Neuron (in vitro differentiated cells): Measurements from ENCODE around the gene TBX1.

ENCODE experiments used
- H2AFZ ChIP-seq: one replicate; pipeline ENCODE4 v1.6.1; 2013; ENCODE audit warnings: low read depth, mild to moderate bottlenecking, inconsistent platforms, low read length, moderate library complexity
- H3K27me3 ChIP-seq: one replicate; pipeline ENCODE4 v1.6.1; 2013; ENCODE audit warnings: low read length; ENCODE audit not compliant: insufficient read depth
- H3K36me3 ChIP-seq: one replicate; pipeline ENCODE4 v1.6.1; 2013; ENCODE audit warnings: low read length; ENCODE audit not compliant: insufficient read depth
- H3K4me1 ChIP-seq: one replicate; pipeline ENCODE4 v1.6.1; 2013; ENCODE audit warnings: low read length; ENCODE audit not compliant: insufficient read depth
- H3K4me3 ChIP-seq: 2 replicates; pipeline ENCODE4 v1.5.1; 2013; ENCODE audit warnings: mild to moderate bottlenecking, low read length, moderate library complexity
- H3K9me3 ChIP-seq: one replicate; pipeline ENCODE4 v1.6.1; 2013; ENCODE audit warnings: low read length

TBX1 gene

DNA sequence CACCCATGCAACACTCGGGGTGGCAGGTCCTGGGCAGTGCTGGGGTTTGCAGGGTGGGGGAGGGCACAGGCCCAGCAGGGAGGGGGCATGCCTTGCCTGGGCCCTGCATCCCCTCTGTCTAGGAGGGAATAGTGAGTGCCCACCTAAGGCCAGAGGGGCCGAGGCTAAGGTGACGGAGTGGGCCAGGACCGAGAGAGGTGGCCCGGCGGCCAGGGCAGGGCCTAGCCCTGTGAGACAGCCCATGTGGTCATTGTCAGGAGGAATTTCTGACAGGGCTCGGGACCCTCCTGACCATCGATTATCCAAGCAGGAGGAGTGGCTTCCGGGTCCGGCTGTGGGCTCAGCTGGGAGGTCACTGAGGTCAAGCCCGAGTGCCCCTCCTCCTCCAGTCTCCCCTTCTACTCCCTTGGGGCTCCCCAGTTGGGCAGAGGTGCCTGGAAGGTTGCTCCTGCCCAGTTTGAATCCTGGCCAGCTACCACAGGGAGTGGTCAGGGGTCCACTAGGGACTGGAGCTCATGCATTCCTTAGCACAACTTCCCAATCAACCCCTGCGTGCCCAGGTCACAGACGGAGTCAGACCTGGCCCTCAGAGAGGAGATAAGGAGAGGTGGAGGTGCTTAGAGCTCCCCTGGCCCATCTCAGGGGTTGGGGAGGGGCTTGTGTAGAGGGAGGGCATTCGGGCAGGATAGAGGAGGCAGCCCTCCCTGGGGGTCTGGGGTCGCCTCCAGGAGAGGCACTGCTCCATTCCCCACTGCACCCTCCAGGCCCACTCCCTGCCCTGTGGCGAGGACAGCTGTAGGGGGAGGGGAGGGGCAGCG lies 22.5 kb upstream of the TBX1 start:
- H3K27me3 ChIP-seq, result peaks cover 61% of the 10 kb centered on the region
- no peak overlapping the region for H2AFZ ChIP-seq
- no peaks in the 10 kb centered on the region for H3K36me3 ChIP-seq
- H3K4me3 ChIP-seq, result no peak overlapping the region
- peaks cover 2% of the 10 kb centered on the region for H3K4me1 ChIP-seq
- H3K9me3 ChIP-seq, result no peaks in the 10 kb centered on the region

DNA sequence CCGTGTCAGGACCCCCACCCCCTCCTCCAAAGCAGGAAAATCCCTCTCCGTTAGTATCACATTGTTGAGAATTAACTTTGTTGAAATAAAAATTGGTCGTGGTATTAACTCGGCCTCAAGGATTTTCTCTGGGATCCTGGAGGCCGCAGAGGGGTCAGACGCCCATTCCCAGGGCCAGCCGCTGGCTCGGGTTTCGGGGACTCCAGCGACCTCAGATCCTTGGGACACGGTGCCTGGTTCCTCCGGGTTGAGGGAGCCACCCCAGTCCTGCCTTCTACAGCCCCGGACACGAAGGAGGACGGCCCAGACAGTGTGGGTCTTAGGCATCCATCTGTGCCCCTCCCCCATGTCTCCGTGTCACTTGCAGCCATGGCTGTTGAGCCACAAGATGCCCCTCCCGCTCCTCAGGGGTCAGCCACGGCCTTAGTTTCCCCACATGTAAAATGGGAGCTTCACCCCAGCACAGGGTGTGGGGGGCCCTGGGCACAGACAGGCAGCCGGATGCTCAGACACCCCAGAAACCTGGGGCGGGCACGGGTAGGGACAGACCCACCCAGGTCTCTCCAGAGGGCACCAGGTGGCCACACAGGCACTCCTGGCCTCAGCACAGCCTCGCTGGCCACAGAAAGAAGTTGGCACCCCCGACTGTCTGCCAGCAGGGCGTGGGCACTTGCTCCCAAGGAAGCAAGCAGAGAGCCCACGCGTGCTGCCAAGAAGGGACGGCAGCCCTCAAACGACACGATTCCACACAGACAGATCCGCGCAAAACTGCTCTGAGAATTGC lies 21.7 kb upstream of the TBX1 start:
- Histone ChIP-seq H3K4me3 (no peak overlapping the region), H3K36me3 (no peaks in the 10 kb centered on the region), H3K27me3 (peaks cover 61% of the 10 kb centered on the region), H3K9me3 (no peaks in the 10 kb centered on the region), H3K4me1 (peaks cover 2% of the 10 kb centered on the region), H2AFZ (no peak overlapping the region)

- H3K27me3 ChIP-seq, result peaks cover 62% of the 10 kb centered on the region
- no peak overlapping the region for H2AFZ ChIP-seq
- H3K36me3 ChIP-seq, result no peaks in the 10 kb centered on the region
- H3K4me1 ChIP-seq, result peaks cover 2% of the 10 kb centered on the region
- H3K9me3 ChIP-seq, result no peaks in the 10 kb centered on the region
- H3K4me3 ChIP-seq, result no peak overlapping the region
Measured at GRCh38 chr22:19739448-19739895, 21.1 kb upstream of the TBX1 start.

DNA sequence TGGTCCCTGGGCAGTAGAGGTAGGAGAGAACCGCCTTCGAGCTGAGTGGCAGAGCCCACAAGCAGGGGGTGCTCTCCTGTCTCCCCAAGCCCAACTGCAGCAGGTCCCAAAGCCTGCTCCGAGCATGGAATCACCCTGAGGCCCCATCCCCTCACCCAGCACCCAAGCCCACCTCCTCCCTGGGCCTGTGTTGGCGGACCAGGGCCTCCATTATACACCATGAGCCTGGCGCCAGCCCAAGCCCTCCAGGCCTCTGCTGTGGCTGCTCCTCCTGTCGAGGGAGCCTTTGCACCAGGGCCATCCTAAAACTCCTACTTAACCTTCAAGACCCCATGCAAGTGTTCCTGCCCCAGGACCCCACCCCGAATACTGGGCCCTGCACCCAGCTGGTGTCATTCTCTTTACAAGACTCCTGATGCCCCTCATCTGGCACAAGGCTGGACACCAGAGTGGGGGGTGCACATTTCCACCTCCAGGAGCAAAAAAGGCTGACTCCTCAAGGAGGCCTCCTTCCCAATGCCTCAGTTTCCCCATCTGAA lies 20.6 kb upstream of the TBX1 start:
- Histone ChIP-seq H2AFZ (no peak overlapping the region), H3K27me3 (peaks cover 59% of the 10 kb centered on the region), H3K36me3 (no peaks in the 10 kb centered on the region), H3K4me3 (no peak overlapping the region), H3K4me1 (peaks cover 2% of the 10 kb centered on the region), H3K9me3 (no peaks in the 10 kb centered on the region)

GRCh38 chr22:19740586-19740985 lies 20.0 kb upstream of the TBX1 start:
- H3K27me3 ChIP-seq, result peaks cover 53% of the 10 kb centered on the region
- H3K36me3 ChIP-seq, result no peaks in the 10 kb centered on the region
- H3K9me3 ChIP-seq, result no peaks in the 10 kb centered on the region
- H3K4me1 ChIP-seq, result peaks cover 2% of the 10 kb centered on the region
- no peak overlapping the region for H3K4me3 ChIP-seq
- H2AFZ ChIP-seq, result no peak overlapping the region

DNA sequence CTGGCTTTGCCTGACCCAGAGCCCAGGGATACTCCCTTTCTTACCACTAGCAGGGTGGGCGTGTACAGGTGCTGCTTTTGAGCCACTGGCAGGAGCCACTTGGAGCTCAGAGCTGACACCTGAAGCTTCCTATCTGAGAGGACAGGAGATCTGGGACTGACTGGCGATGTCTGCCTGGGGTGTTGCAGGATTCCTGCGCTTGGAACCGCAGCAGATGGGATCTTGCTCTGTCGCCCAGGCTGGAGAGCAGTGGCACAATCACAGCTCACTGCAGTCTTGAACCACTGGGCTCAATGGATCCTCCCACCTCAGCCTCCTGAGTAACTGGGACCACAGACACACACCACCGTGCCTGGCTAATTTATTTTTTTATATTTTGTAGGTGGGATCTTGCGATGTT lies 19.5 kb upstream of the TBX1 start:
- Histone ChIP-seq H3K36me3 (no peaks in the 10 kb centered on the region), H3K4me3 (no peak overlapping the region), H2AFZ (no peak overlapping the region), H3K27me3 (peaks cover 53% of the 10 kb centered on the region), H3K4me1 (peaks cover 2% of the 10 kb centered on the region), H3K9me3 (no peaks in the 10 kb centered on the region)

DNA sequence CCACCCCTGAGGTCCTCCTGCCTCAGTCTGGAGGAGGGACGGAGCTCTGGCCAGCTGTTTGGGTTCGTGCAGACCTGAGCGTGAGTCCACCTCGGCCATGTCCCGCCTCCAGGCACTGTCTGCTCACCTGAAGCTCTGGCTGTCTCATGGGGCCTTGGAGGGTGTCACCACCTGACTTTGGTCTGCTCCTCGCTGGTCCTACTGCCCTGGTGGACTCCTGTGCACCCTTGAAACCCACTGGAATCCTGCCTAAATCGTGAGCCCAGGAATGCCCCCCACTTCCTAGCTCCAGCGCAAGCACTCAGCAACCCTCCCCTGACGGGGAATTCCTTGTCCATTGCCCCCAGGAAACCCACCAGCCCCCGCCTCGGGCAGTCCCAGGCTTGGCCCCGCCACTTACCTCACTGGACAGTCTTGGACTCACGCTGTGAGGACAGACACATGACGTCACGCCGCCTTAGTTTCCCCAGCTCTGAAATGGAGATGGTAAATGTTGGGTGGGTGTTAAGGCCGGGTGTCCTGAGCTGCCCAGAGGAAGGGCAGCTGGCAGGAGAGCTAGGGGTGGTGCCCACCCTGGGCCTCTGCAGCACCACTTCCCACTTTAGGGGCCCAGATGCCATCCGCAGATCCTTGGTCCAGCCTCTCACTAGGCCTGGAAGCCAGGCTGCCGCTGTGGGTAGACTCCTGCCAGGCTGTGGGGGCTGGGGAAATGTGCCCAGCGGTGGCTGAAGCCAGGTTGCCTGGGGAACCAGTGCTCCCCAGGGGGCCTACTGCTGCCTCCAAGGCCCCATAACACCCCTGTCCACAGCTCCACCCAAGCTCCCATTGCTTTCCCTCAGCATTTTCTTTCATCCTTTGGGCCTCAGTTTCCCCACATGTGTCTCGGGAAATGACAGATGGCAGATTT lies 18.2 kb upstream of the TBX1 start:
- Histone ChIP-seq H3K4me3 (no peak overlapping the region), H3K4me1 (peaks cover 2% of the 10 kb centered on the region), H3K36me3 (no peaks in the 10 kb centered on the region), H3K27me3 (peaks cover 51% of the 10 kb centered on the region), H2AFZ (no peak overlapping the region), H3K9me3 (no peaks in the 10 kb centered on the region)

GRCh38 chr22:19743081-19743480 lies 17.5 kb upstream of the TBX1 start:
- no peak overlapping the region for H3K4me3 ChIP-seq
- no peaks in the 10 kb centered on the region for H3K9me3 ChIP-seq
- H3K27me3 ChIP-seq, result peaks cover 52% of the 10 kb centered on the region
- no peaks in the 10 kb centered on the region for H3K36me3 ChIP-seq
- no peak overlapping the region for H2AFZ ChIP-seq
- no peaks in the 10 kb centered on the region for H3K4me1 ChIP-seq

DNA sequence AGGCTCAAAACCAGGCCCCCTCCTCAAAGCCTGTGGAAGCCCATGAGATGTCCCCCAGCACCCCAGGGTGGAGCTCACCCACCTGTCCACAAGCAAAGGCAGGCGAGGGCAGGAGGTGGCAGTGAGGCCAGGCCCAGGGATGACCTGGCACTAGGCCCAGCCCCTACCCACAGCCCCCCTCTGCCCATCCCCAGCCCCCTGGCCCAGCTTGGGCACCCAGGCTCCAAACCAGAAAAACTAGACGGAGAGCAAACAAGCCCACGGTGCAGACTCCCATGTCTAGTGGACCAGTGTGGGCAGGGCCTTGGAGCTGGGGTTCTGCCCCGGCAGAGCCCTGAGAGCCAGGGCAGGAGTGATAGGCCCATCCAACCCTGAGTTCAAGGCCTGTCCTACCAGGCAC lies 16.9 kb upstream of the TBX1 start:
- H3K36me3 ChIP-seq, result no peaks in the 10 kb centered on the region
- no peaks in the 10 kb centered on the region for H3K9me3 ChIP-seq
- H3K4me3 ChIP-seq, result no peak overlapping the region
- H3K27me3 ChIP-seq, result peaks cover 56% of the 10 kb centered on the region
- no peaks in the 10 kb centered on the region for H3K4me1 ChIP-seq
- no peak overlapping the region for H2AFZ ChIP-seq

DNA sequence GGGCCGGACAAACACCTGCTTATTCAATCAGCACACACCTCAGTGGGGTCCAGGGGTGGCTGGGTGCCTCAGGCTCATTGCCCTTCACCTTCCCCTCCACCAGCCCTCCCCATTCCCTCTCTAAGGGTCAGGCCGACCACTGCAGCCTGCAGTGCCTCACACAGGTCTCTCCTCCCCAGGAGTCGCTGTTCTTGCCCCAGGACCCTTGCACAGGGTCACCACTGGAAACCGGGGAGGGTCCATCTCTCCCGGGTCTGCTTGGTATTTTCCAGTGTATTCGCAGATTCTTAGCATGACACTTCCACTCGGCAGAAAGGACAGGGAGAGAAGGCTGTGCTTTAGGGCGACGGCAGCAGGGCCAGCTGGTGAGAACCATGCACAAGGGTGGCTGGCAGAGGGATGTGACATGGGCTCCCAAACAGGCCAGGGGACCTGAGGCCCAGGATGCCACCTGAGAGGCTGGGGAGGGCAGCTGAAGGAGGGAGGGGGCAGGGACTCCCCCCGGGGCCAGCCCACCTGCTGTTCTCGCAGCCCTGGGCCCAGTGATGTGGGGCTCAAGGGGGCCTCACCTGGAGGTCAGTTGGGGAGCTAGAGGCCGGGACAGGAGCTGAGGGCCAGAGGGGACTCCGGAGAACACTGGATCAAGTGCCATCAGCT lies 16.1 kb upstream of the TBX1 start:
- H3K36me3 ChIP-seq, result no peaks in the 10 kb centered on the region
- no peak overlapping the region for H3K4me3 ChIP-seq
- no peaks in the 10 kb centered on the region for H3K4me1 ChIP-seq
- H2AFZ ChIP-seq, result no peak overlapping the region
- H3K27me3 ChIP-seq, result peaks cover 62% of the 10 kb centered on the region
- no peaks in the 10 kb centered on the region for H3K9me3 ChIP-seq

DNA sequence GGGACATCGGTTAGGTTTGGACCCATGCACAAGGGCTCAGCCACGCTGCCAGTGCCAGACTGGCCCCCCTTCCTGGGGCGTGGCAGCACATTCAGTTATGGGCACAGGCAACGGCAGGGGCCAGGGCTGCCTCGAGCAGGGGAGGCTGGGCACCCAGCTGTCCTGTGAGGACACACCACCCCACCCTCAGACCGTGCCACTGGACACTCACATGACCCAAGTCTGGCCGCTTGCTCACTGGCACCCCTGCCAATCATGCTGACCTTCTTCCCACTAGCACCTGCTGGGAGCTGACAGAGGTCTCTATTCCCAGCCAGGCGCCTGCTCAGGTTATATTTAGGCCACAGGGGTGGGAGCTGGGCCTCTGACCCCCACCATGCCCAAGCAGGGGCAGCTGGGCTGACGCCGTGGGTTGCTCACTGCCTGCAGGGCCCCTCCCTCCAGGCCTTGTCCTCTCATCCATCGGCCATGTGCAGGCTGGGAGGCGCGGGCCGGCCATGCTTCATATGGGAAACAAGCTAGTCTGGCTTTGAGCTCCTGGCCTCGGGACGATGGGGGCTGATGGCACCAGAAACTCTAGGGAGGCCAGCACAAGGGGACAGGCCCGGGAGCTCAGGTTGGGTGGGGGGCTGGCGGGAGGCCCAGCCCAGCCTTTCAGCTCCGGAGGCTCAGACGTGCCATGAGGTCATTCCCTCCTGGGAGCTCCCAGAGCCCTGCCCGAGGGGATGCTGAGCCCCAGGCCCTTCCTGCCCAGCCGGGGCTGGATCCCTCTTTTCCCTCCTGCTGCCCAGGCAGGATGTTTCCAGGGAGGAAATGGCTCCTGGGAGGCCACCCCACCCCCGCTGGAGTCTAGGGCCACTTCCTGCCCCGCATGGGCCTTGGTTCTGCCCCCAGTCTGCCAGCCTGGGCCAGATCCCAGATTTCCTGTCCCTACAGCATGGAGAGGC lies 15.2 kb upstream of the TBX1 start:
- Histone ChIP-seq H3K4me3 (no peak overlapping the region), H3K27me3 (peaks cover 61% of the 10 kb centered on the region), H3K9me3 (no peaks in the 10 kb centered on the region), H2AFZ (no peak overlapping the region), H3K36me3 (no peaks in the 10 kb centered on the region), H3K4me1 (no peaks in the 10 kb centered on the region)
